GM23248 (cell line): Measurements from ENCODE around the gene KLRC1.

ENCODE experiments used
- EZH2 ChIP-seq: fragments of 200-600 bp; sonication (generic); IDR thresholded peaks from 2 replicates; pipeline ENCODE4 v1.6.1; 2018; ENCODE audit warnings: antibody characterized with exemption, mild to moderate bottlenecking; ENCODE audit not compliant: insufficient read depth, poor library complexity, severe bottlenecking
- EZH2phosphoT487 ChIP-seq: fragments of 200-600 bp; sonication (generic); IDR thresholded peaks from 2 replicates; pipeline ENCODE4 v1.6.1; 2018; ENCODE audit warnings: antibody characterized with exemption, moderate library complexity, mild to moderate bottlenecking, low read depth; ENCODE audit not compliant: insufficient read depth

GRCh38 chr12:10404798-10405197 lies 48.4 kb downstream of the KLRC1 start:
- TF ChIP-seq EZH2 (no peak), EZH2phosphoT487 (no peak)
